ENCODE data around the gene CHD9.
A peak's percentile ranks its signal among the peaks of the same experiment; 100 is the strongest.

GRCh38 chr16:53099318-53100130, 44.7 kb downstream of the CHD9 start:
- TF ChIP-seq EGR1 (IDR thresholded peaks at IDR 0.05; ENCODE audit: low read depth in 2 of 2): peak; percentile 62 to 91
- peak; percentile 33 to 59 for TF ChIP-seq RAD21 (IDR thresholded peaks at IDR 0.05)

Data from liver (tissue), 2 donors.